WTC11 (cell line): ENCODE data around the gene SAMD4A. TPM values are rescaled to one million over a fixed set of nuclear protein-coding genes. Genes with fewer than 3 reads are reported as not detected.

Source experiments
- ATAC-seq: fragments of 200-7000 bp; cut with Tn5 transposase; 2 replicates; pipeline ENCODE4 v1.10.0; 2021; ENCODE audit warnings: mild to moderate bottlenecking, moderate library complexity
- CTCF ChIA-PET: fragments of 300-600 bp; sonication (Branson Sonifier 250); formaldehyde crosslinking; loops from one replicate; lab custom pipeline; 2021; ENCODE audit warnings: antibody characterized with exemption; lab: Charles Lee
- POLR2A ChIA-PET: fragments of 350-600 bp; sonication (Branson Sonifier 250); formaldehyde crosslinking; loops from one replicate; lab custom pipeline; 2021; ENCODE audit warnings: antibody characterized with exemption; lab: Charles Lee
- DNase-seq: peaks from one replicate; pipeline ENCODE4 v3.0.0; 2021; ENCODE audit warnings: low spot score
- H3K27ac Mint-ChIP-seq: 2 replicates; pipeline ENCODE4 v1.8.0; 2021; ENCODE audit warnings: mixed read lengths
- H3K27me3 Mint-ChIP-seq: 2 replicates; pipeline ENCODE4 v1.8.0; 2021; ENCODE audit warnings: low read depth, mild to moderate bottlenecking, moderate library complexity, mixed read lengths
- H3K36me3 Mint-ChIP-seq: 2 replicates; pipeline ENCODE4 v1.8.0; 2021; ENCODE audit warnings: mixed read lengths
- H3K4me1 Mint-ChIP-seq: 2 replicates; pipeline ENCODE4 v1.8.0; 2022; ENCODE audit warnings: mixed read lengths
- H3K4me3 Mint-ChIP-seq: 2 replicates; pipeline ENCODE4 v1.8.0; 2021; ENCODE audit warnings: mild to moderate bottlenecking, moderate library complexity, mixed read lengths
- H3K9me3 Mint-ChIP-seq: 2 replicates; pipeline ENCODE4 v1.8.0; 2021; ENCODE audit warnings: mixed read lengths
- ARID4B ChIP-seq: sonication (generic); formaldehyde crosslinking; IDR thresholded peaks from 2 replicates; pipeline ENCODE4 v1.8.0; 2023; ENCODE audit warnings: missing genetic modification reagents, mild to moderate bottlenecking, borderline replicate concordance
- ATF1 ChIP-seq: sonication (generic); formaldehyde crosslinking; IDR thresholded peaks from 2 replicates; pipeline ENCODE4 v1.8.1; 2023; ENCODE audit warnings: mild to moderate bottlenecking, moderate library complexity, missing genetic modification reagents
- ATF3 ChIP-seq: sonication (generic); formaldehyde crosslinking; conservative IDR thresholded peaks from 2 replicates; pipeline ENCODE4 v1.8.1; 2022; ENCODE audit warnings: mild to moderate bottlenecking, missing genetic modification reagents
- CBFB ChIP-seq: sonication (generic); formaldehyde crosslinking; IDR thresholded peaks from 2 replicates; pipeline ENCODE4 v1.8.1; 2022; ENCODE audit warnings: mild to moderate bottlenecking, low read depth, missing genetic modification reagents
- CREB1 ChIP-seq: sonication (generic); formaldehyde crosslinking; IDR thresholded peaks from 2 replicates; pipeline ENCODE4 v1.8.0; 2023; ENCODE audit warnings: mild to moderate bottlenecking, missing genetic modification reagents
- CTCF ChIP-seq: fragments of 200-600 bp; IDR thresholded peaks from 2 replicates; pipeline ENCODE4 v1.8.0; 2022; ENCODE audit warnings: antibody characterized with exemption
- ELF4 ChIP-seq: sonication (generic); formaldehyde crosslinking; IDR thresholded peaks from 2 replicates; pipeline ENCODE4 v1.8.1; 2022; ENCODE audit warnings: low read depth, mild to moderate bottlenecking, moderate library complexity, missing genetic modification reagents
- FOXP4 ChIP-seq: sonication (generic); formaldehyde crosslinking; IDR thresholded peaks from 2 replicates; pipeline ENCODE4 v1.8.0; 2022; ENCODE audit warnings: mild to moderate bottlenecking, missing genetic modification reagents
- IRF2 ChIP-seq: sonication (generic); formaldehyde crosslinking; IDR thresholded peaks from 2 replicates; pipeline ENCODE4 v1.8.0; 2022; ENCODE audit warnings: low read depth, missing genetic modification reagents, borderline replicate concordance
- JUN ChIP-seq: sonication (generic); formaldehyde crosslinking; IDR thresholded peaks from 2 replicates; pipeline ENCODE4 v1.8.0; 2023; ENCODE audit warnings: mild to moderate bottlenecking, missing genetic modification reagents
- PRDM15 ChIP-seq: sonication (generic); formaldehyde crosslinking; IDR thresholded peaks from 2 replicates; pipeline ENCODE4 v1.8.0; 2022; ENCODE audit warnings: missing genetic modification reagents
- PRRX2 ChIP-seq: fragments of 250-450 bp; sonication (Bioruptor Pico); IDR thresholded peaks from 2 replicates; pipeline ENCODE4 v1.8.0; 2021; ENCODE audit warnings: mild to moderate bottlenecking
- ZNF138 ChIP-seq: sonication (generic); formaldehyde crosslinking; conservative IDR thresholded peaks from 2 replicates; pipeline ENCODE4 v1.8.1; 2022; ENCODE audit warnings: mild to moderate bottlenecking, moderate library complexity, missing genetic modification reagents
- ZNF232 ChIP-seq: sonication (generic); formaldehyde crosslinking; IDR thresholded peaks from 2 replicates; pipeline ENCODE4 v1.8.0; 2022; ENCODE audit warnings: mild to moderate bottlenecking, missing genetic modification reagents
- ZNF423 ChIP-seq: fragments of 250-450 bp; sonication (Bioruptor Pico); IDR thresholded peaks from 2 replicates; pipeline ENCODE4 v2.1.2; 2022; ENCODE audit warnings: mild to moderate bottlenecking, moderate library complexity
- ZNF425 ChIP-seq: fragments of 250-450 bp; sonication (Bioruptor Pico); conservative IDR thresholded peaks from 2 replicates; pipeline ENCODE4 v1.9.0; 2021; ENCODE audit warnings: mild to moderate bottlenecking
- total RNA-seq: library from RNA; stranded (reverse); gene quantifications from 3 replicates; pipeline ENCODE4 v1.2.3, GENCODE V29; 2021

SAMD4A gene
- total RNA-seq, 1 experiment from 2014 or later, result 6.0 TPM

GRCh38 chr14:54838931-54839512 lies 272.1 kb downstream of the SAMD4A start:
- ChIA-PET POLR2A (no interaction called here), CTCF (interaction anchor here (1.3 kb wide), 1 partner anchor 25 kb away, joined by 3 read pairs; no protein-coding TSS in a partner anchor)
- Mint-ChIP-seq H3K36me3 (peaks cover 5% of the 10 kb centered on the region; the same call in 1 of the 2 replicates), H3K4me3 (no peak overlapping the region), H3K27ac (no peak overlapping the region), H3K4me1 (0 out of 2 replicates have a peak, but pooled peaks cover 6% of the 10 kb centered on the region), H3K9me3 (0 out of 2 replicates have a peak, but pooled peaks cover 3% of the 10 kb centered on the region), H3K27me3 (no peaks in the 10 kb centered on the region)
- ATAC-seq (no peak), DNase-seq (no peak)
- no peak for TF ChIP-seq CBFB
- no peak for TF ChIP-seq CREB1 (CRISPR knock-in tag)
- no peak for TF ChIP-seq ZNF232
- no peak for TF ChIP-seq JUN (CRISPR knock-in tag)
- TF ChIP-seq ELF4, result no peak
- no peak for TF ChIP-seq ZNF425
- TF ChIP-seq ATF3, result no peak
- no peak for TF ChIP-seq FOXP4 (CRISPR knock-in tag)
- no peak for TF ChIP-seq IRF2 (CRISPR knock-in tag)
- no peak for TF ChIP-seq PRRX2 (CRISPR knock-in tag)
- TF ChIP-seq PRDM15 (CRISPR knock-in tag), result no peak
- no peak for TF ChIP-seq ZNF138 (CRISPR knock-in tag)
- no peak for TF ChIP-seq CTCF
- no peak for TF ChIP-seq ARID4B (CRISPR knock-in tag)
- TF ChIP-seq ATF1 (CRISPR knock-in tag), result no peak
- no peak for TF ChIP-seq ZNF423 (CRISPR knock-in tag)
